B cell (primary cell): ENCODE measurements around the gene IL1RAPL1. TPM values are rescaled to one million over a fixed set of nuclear protein-coding genes. Genes with fewer than 3 reads are reported as not detected.

Experiments used
- ATAC-seq: fragments of 200-7000 bp; cut with Tn5 transposase; one replicate; pipeline ENCODE4 v1.10.0; 2021; ENCODE audit warnings: low read depth, mild to moderate bottlenecking, moderate number of reproducible peaks, moderate library complexity
- CTCF ChIA-PET: fragments of 350-600 bp; sonication (Branson Sonifier 250); formaldehyde crosslinking; loops from one replicate; lab custom pipeline; 2021; ENCODE audit warnings: antibody characterized with exemption, inconsistent platforms; lab: Charles Lee
- POLR2A ChIA-PET: fragments of 350-600 bp; sonication (Branson Sonifier 250); formaldehyde crosslinking; loops from one replicate; lab custom pipeline; 2021; ENCODE audit warnings: antibody characterized with exemption; lab: Charles Lee
- DNase-seq: peaks from one replicate; pipeline ENCODE4 v3.0.0; 2013
- H2AFZ ChIP-seq: 2 replicates; pipeline ENCODE4 v1.6.1; 2012; ENCODE audit warnings: mild to moderate bottlenecking, low read depth, low read length; ENCODE audit not compliant: insufficient read depth, poor library complexity, severe bottlenecking
- H3K27ac ChIP-seq, 2 donors: 1 replicate in 1 of 2; 2 replicates in 1 of 2; pipeline ENCODE4 v1.5.1; 2012 to 2013; ENCODE audit warnings: low read length in 2 of 2, mild to moderate bottlenecking in 2 of 2, moderate library complexity in 1 of 2
- H3K27me3 ChIP-seq, 4 experiments: fragments of 200-600 bp in 1 of 4; sonication (generic) in 1 of 4; replicated peaks in 1 of 4; 1 replicate in 2 of 4; 2 replicates in 2 of 4; pipeline versions ENCODE4 v1.6.1 to v1.7.0; 2013 to 2016; ENCODE audit warnings: low read length in 3 of 4, mild to moderate bottlenecking in 2 of 4, mixed read lengths in 1 of 4, moderate library complexity in 1 of 4; ENCODE audit not compliant: insufficient read depth in 4 of 4, control insufficient read depth in 3 of 4; ENCODE audit errors: control extremely low read depth in 1 of 4
- H3K36me3 ChIP-seq, 2 experiments: replicated peaks in 1 of 2; 1 replicate in 1 of 2; 2 replicates in 1 of 2; pipeline versions ENCODE4 v1.6.1 to v1.7.1; 2013; ENCODE audit warnings: low read length in 1 of 2; ENCODE audit not compliant: insufficient read depth in 2 of 2, control insufficient read depth in 1 of 2; ENCODE audit errors: control extremely low read depth in 1 of 2, extremely low read depth in 1 of 2
- H3K4me1 ChIP-seq, 2 donors: fragments of 200-600 bp in 1 of 2; sonication (generic) in 1 of 2; 1 replicate in 1 of 2; 2 replicates in 1 of 2; pipeline versions ENCODE4 v1.5.1 to v1.6.1; 2013 to 2017; ENCODE audit warnings: low read length in 2 of 2; ENCODE audit not compliant: control insufficient read depth in 2 of 2, insufficient read depth in 2 of 2
- H3K4me2 ChIP-seq: replicated peaks from 2 replicates; pipeline ENCODE3; 2012; ENCODE audit warnings: mild to moderate bottlenecking, low read depth, low read length; ENCODE audit not compliant: poor library complexity, severe bottlenecking
- H3K4me3 ChIP-seq, 5 experiments: fragments of 200-600 bp in 1 of 5; sonication (generic) in 1 of 5; 1 replicate in 3 of 5; 2 replicates in 2 of 5; pipeline versions ENCODE4 v1.5.1 to v1.7.0; 2011 to 2016; ENCODE audit warnings: low read length in 4 of 5, mild to moderate bottlenecking in 4 of 5, low read depth in 2 of 5, control low read depth in 1 of 5, moderate library complexity in 1 of 5; ENCODE audit not compliant: insufficient read depth in 1 of 5; ENCODE audit errors: control extremely low read depth in 1 of 5, extremely low read depth in 1 of 5
- H3K79me2 ChIP-seq: fragments of 200-600 bp; sonication (generic); one replicate; pipeline ENCODE4 v1.6.0; 2016; ENCODE audit warnings: low read length; ENCODE audit not compliant: control insufficient read depth, insufficient read depth
- H3K9ac ChIP-seq: fragments of 200-600 bp; sonication (generic); 2 replicates; pipeline ENCODE4 v1.6.1; 2017; ENCODE audit warnings: mild to moderate bottlenecking, low read length, moderate library complexity
- H3K9me3 ChIP-seq, 3 donors: one replicate each; pipeline versions ENCODE4 v1.6.1 to v1.7.1; 2013; ENCODE audit warnings: low read length in 2 of 3; ENCODE audit not compliant: control insufficient read depth in 2 of 3, insufficient read depth in 1 of 3; ENCODE audit errors: control extremely low read depth in 1 of 3
- H4K20me1 ChIP-seq: 2 replicates; pipeline ENCODE4 v1.6.0; 2012; ENCODE audit warnings: mild to moderate bottlenecking, low read length; ENCODE audit not compliant: insufficient read depth, control insufficient read depth, poor library complexity, severe bottlenecking
- H3K27ac Mint-ChIP-seq: one replicate; pipeline ENCODE4 v1.8.0; 2021; ENCODE audit warnings: mixed read lengths
- H3K27me3 Mint-ChIP-seq: one replicate; pipeline ENCODE4 v1.8.0; 2021; ENCODE audit warnings: mixed read lengths
- H3K4me1 Mint-ChIP-seq: one replicate; pipeline ENCODE4 v1.8.0; 2021; ENCODE audit warnings: mixed read lengths
- H3K4me3 Mint-ChIP-seq: one replicate; pipeline ENCODE4 v1.8.0; 2021; ENCODE audit warnings: mixed read lengths
- H3K9me3 Mint-ChIP-seq: one replicate; pipeline ENCODE4 v1.8.0; 2022; ENCODE audit warnings: mixed read lengths; ENCODE audit not compliant: insufficient read depth
- CTCF ChIP-seq: fragments of 200-600 bp; IDR thresholded peaks from one replicate; pipeline ENCODE4 v1.8.0; 2022; ENCODE audit warnings: antibody characterized with exemption, mild to moderate bottlenecking
- EZH2 ChIP-seq: IDR thresholded peaks from 2 replicates; pipeline ENCODE4 v1.6.1; 2012; ENCODE audit warnings: borderline replicate concordance, low read depth, mild to moderate bottlenecking, moderate library complexity, low read length; ENCODE audit not compliant: insufficient read depth, poor library complexity, severe bottlenecking
- WGBS: methylation state at CpG from one replicate; pipeline ENCODE4 v1.1.5; 2013; ENCODE audit warnings: missing lambda C conversion rate; ENCODE audit not compliant: insufficient coverage; 5-methylcytosine and 5-hydroxymethylcytosine counted together
- intact Hi-C: fragments of 100-400 bp; cut with micrococcal nuclease; formaldehyde crosslinking; loops from one replicate; pipeline ENCODE4 v1.10.0; 2022
- polyA plus RNA-seq: library from polyadenylated mRNA; depleted of rRNA; stranded (reverse); fragments of >200 nt; gene quantifications from 2 replicates; pipeline ENCODE4 v1.2.3, GENCODE V29; 2012
- total RNA-seq, 2 donors: library from RNA; stranded (reverse); fragments of 120-200 nt in 1 of 2; gene quantifications; 1 replicate in 1 of 2; 2 replicates in 1 of 2; pipeline versions ENCODE4 v1.2.3 to v1.2.4, GENCODE V29; 2013 to 2022

The IL1RAPL1 gene
- total and polyA plus RNA-seq, 2 donors (not counting 1 experiment from before 2014, with no cell fraction given): not detected

GRCh38 chrX:29023207-29023606, 436.0 kb downstream of the IL1RAPL1 start:
- intact Hi-C loops: no loop called here
- H3K4me1 Mint-ChIP-seq: no peaks in the 10 kb centered on the region
- TF ChIP-seq CTCF (no peak), EZH2 (no peak)
- no peaks in the 10 kb centered on the region for H3K4me1 ChIP-seq
- H3K4me3 ChIP-seq: no peak overlapping the region
- H3K27ac ChIP-seq: no peak overlapping the region
- DNase-seq (no peak), ATAC-seq (no peak)
- no peaks in the 10 kb centered on the region for H3K79me2 ChIP-seq
- no peak overlapping the region for H3K4me3 Mint-ChIP-seq
- ChIA-PET POLR2A (no interaction called here), CTCF (no interaction called here)
- no peaks in the 10 kb centered on the region for H3K27me3 ChIP-seq
- no peaks in the 10 kb centered on the region for H3K27me3 Mint-ChIP-seq
- H3K9ac ChIP-seq: no peak overlapping the region
- H3K9me3 ChIP-seq: no peaks in the 10 kb centered on the region
- no peaks in the 10 kb centered on the region for H4K20me1 ChIP-seq
- H2AFZ ChIP-seq: no peak overlapping the region
- H3K9me3 Mint-ChIP-seq: no peaks in the 10 kb centered on the region
- no peaks in the 10 kb centered on the region for H3K36me3 ChIP-seq
- no peak overlapping the region for H3K27ac Mint-ChIP-seq
- no peak overlapping the region for H3K4me2 ChIP-seq

DNA sequence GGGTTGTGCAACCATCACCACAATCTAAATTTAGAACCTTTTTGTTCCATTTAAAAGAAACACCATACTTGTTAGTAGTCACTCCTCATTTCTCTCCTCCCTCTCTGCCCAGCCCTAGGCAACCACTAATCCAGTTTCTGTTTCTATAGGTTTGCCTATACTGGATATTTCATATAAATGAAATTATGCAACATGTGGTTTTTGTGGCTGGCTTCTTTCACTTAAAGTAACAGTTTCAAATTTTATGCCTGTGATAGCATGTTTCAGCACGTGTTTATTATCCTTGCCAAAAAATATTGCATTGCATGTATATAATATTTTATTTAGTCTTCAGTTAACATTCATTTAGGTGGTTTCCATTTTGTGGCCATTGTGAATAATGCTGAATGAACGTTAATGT, 437.6 kb downstream of the IL1RAPL1 start:
- no peak for TF ChIP-seq EZH2
- no peak for TF ChIP-seq CTCF
- 71% methylated on average over 1 of the region's 2 CpGs for WGBS
- Mint-ChIP-seq H3K27ac (no peak overlapping the region), H3K4me1 (no peaks in the 10 kb centered on the region), H3K4me3 (no peak overlapping the region), H3K27me3 (no peaks in the 10 kb centered on the region), H3K9me3 (no peaks in the 10 kb centered on the region)
- no peak for DNase-seq
- no peak overlapping the region for H2AFZ ChIP-seq
- no peaks in the 10 kb centered on the region for H3K27me3 ChIP-seq
- ATAC-seq: no peak
- no peak overlapping the region for H3K4me2 ChIP-seq
- H3K9me3 ChIP-seq: no peaks in the 10 kb centered on the region
- no peaks in the 10 kb centered on the region for H3K36me3 ChIP-seq
- no peak overlapping the region for H3K27ac ChIP-seq
- H4K20me1 ChIP-seq: no peaks in the 10 kb centered on the region
- H3K4me1 ChIP-seq: no peaks in the 10 kb centered on the region
- CTCF ChIA-PET: no interaction called here
- intact Hi-C loops: no loop called here
- H3K4me3 ChIP-seq: no peak overlapping the region
- H3K9ac ChIP-seq: no peak overlapping the region
- H3K79me2 ChIP-seq: no peaks in the 10 kb centered on the region
- POLR2A ChIA-PET: no interaction called here
